Measurements from ENCODE around the gene PLPPR4.
"Not testable (repeated sequence)": the region's sequence is repeated elsewhere in the genome, so short reads cannot be mapped to it uniquely, and the experiment has no call there.

PLPPR4 gene, protein sequence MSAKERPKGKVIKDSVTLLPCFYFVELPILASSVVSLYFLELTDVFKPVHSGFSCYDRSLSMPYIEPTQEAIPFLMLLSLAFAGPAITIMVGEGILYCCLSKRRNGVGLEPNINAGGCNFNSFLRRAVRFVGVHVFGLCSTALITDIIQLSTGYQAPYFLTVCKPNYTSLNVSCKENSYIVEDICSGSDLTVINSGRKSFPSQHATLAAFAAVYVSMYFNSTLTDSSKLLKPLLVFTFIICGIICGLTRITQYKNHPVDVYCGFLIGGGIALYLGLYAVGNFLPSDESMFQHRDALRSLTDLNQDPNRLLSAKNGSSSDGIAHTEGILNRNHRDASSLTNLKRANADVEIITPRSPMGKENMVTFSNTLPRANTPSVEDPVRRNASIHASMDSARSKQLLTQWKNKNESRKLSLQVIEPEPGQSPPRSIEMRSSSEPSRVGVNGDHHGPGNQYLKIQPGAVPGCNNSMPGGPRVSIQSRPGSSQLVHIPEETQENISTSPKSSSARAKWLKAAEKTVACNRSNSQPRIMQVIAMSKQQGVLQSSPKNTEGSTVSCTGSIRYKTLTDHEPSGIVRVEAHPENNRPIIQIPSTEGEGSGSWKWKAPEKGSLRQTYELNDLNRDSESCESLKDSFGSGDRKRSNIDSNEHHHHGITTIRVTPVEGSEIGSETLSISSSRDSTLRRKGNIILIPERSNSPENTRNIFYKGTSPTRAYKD

DNA sequence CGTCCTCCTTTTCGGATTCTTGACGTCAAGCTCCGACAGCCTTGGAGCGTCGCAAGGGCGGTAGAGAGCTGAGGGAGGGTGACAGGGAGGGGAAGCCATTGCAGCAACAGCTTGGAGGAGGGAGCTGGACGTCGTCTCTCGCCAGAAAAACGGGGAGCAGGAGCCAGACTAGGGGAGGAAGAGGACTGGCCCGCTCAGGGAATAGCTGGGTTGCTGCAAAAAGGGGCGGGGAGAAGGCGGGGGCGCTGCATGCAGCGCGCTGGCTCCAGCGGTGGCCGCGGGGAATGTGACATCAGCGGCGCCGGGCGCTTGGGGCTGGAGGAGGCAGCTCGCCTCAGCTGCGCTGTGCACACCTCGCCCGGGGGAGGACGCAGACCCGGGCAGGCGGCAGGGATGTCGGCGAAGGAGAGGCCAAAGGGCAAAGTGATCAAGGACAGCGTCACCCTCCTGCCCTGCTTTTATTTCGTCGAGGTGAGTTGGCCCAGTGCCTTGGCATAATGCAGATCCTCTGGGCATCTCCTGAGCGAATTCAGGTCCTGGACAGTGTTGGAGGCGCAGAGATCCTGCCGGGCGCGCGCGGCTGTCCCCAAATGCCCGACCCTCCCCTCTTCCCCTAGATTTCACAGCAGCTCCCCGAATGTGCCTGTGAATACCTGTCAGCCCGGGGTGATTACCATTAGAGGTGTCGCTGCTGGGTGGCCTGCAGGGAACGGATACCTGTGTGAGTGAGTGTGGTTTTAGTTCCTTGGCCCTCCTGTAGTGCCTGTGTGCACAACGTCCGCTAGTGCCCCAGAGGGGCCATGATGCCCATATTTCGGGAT is at the start of gene PLPPR4:
Gene PLPPR4, plus strand, starts transcription at position 292 of the 821 bp plus-strand sequence. Its CDS starts 102 bp downstream, at position 394.
- no peak for DNase-seq

DNA sequence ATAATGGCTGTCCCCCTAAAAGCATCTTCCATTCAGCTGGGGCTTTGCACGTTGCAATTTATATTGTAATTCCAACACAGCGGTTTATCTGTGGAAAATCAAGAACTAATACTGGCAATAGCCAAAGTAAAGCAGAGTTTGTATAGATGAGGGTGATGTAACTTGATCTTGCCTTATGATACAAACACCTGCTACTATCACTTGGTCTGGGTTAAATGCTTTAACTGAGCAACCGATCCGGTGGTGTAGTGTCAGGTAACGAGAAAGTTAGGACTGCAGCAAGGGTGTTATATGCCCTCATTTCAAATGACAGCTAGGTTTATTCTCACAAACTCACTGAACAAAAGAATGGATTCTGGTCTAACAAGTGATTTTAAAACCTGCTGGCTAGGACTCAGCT is 47.3 kb upstream of the PLPPR4 start:
- DNase-seq: no peak

DNA sequence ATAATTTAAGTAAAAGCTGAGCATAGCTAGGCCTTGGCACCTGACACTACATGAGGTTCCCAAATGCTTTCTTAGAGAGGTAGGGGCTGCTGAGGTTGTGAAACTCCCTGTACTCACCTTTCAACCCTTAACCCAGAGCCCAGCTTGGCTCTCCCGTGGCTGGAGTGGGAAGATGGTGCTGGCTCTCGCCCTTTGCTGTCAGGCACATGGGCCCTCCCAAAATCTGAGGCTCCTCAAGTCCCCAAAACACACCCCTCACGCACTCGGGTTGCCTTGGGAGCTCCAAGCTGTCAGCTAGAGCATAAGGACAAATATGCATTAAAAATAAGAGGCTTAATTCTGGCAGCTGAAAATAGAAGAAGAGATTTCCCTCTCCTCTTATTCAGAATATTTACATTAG is 46.7 kb upstream of the PLPPR4 start:
- no peak for DNase-seq

DNA sequence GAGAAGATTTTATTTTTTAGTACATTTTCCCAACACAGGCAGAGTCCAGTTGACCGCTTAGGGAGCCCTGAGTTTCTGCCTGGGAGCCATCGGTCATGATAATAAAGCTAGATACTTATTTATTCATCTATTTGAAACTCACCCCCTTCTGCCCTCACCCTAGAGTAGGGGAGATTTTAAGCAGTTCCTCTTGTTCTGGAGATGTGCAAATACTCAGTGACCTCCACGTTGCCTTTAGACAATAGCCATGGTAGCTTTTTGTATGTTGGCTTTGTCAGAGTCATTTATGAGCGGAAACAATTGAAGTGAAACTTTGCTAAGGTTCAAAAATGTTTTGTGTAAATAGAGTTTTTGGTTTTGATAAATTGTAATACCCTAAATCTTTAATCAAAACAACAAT is 45.7 kb upstream of the PLPPR4 start:
- DNase-seq: no peak

DNA sequence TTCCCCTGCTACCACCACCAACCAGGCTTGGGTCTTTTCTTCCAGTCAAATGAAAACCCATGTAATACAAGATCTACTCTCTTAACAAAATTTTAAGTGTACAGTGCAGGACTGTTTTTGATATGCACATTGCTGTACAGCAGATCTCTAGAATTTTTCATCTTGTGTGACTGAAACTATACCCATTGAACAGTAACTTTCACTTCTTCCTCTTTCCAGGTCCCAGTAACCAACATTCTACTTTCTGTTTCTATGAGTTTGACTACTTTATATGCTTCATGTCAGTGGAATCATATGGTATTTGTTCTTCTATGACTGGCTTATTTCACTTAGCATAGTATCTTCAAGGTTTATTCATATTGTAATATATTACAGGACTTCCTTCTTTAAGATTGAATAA is 45.3 kb upstream of the PLPPR4 start:
- peak; percentile 19 for DNase-seq

DNA sequence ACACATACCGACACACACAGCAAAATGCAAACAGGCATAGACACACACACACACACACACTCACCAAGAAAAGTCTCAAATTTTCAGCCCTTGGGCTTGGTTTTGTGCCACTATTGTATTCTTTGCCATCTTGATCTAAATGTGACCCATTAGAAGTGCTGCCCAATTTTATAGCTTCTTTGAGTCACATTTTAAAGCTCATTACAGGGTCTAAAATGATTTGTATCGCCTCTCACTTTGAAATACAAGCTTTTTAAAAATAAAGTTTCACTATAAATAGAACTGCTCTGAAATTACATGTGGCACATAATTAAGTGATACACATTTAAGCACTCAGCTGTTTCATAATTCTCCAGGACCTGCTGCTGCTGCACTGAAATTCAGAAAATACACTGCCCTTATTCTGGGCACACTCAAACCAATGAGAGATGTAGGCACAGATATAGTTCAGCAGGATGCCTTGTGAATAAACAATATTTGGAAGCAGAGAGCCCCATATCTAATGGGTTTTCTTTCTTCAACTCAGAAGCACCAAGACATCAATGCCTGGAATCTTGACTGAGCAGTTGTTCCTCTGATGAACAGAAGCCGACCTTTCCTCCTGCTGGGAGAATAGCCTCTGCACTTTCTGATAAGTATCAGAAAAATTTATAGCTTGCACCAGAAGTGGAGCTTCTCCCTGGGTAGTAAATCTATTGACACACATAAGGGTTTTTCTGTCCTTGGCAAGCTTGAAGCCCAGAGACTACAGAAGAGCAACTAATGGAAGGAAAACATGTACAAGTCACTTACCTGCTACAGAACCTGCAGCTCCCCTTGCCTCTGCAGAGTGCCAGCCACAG is 37.0 kb upstream of the PLPPR4 start:
- no peak for DNase-seq

DNA sequence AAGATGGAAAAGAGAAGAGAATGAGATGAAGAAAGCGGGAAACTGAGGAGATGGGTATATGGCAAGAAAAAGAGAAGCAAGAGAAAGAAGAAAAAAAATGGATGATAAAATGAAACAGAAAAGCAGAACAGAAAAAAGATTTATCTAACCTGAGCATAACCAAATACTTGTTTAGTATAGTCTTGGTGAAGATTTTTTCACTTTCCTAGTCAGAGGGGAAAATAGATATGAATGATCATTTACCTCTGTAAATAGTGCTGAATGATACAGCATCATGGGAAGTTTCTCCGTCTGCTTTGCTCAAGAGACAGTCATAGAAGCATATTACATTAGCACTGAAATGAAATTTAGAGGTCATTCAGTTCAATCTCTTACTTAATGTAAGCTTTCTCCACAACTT is 36.1 kb upstream of the PLPPR4 start:
- no peak for DNase-seq

DNA sequence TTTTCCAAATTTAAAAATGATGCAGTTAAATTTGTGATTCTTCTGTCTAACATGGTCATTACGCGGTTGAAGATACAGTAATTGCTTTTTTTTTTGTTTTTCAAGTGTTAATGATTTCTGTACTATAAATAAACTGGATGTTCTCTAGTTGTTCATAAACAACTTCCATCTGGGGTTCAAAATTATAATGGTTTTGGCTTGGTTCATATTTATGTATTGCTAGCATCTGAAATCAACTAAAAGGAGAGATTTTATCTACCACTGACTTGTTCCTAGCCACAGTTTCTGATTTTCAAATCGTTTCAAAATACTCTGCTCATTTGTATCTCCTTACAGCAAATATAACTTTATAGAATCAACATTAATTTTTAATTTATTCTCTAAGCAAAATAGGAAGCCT is 35.2 kb upstream of the PLPPR4 start:
- no peak for DNase-seq

DNA sequence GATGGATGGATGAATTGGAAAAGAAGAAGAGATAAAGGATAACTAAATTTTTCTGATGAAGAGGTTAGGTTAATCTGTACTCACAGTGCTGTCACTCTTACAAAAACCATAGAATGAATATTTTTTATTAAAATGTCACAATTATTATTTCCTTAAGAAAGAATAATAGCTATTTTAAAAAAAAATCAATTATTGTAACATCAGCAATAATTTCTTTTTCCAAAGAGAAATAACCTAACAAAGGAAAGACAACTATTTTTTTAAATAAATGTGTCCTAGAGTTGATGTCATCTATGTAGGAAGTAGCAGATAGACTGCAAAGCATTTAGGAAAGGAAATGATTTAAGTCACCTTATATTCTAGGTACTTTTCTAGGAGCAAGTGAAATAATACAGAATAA is 33.6 kb upstream of the PLPPR4 start:
- no peak for DNase-seq

DNA sequence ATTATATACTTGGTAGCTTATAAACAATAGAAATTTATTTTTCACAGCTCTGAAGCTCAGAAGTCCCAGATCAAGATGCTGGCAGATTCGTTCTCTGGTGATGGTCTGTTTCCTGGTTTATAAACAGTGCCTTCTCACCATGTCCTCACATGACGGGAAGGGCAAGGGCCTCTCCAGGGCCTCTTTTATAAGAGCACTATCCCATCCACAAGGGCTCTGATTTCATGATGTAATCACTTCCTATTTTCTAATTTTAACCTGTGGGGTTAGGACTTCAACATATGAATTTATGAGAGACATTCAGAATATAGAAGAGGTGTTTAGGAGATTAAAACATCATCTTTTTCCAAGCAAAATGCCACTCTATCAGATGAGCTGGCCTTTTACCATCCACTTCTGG is 32.1 kb upstream of the PLPPR4 start:
- DNase-seq: peak; percentile 3

DNA sequence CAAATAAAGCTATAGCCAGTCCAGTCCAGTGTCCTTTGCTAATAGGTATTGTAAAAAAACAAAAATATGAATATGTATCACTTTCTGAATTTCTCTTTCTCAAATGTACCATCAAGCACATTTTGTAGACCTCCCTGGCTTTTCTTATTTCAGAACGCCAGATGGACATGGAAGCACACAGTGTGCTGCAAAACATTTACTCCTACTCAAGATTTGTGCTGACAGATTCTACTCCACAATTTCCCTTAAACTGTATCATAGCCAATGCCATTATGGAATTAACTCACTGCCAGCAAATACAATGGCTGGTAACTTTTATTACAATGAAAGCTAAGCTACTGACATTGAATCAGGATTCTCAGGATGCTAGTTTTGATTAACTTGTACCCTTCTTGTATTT is 30.8 kb upstream of the PLPPR4 start:
- DNase-seq: no peak

DNA sequence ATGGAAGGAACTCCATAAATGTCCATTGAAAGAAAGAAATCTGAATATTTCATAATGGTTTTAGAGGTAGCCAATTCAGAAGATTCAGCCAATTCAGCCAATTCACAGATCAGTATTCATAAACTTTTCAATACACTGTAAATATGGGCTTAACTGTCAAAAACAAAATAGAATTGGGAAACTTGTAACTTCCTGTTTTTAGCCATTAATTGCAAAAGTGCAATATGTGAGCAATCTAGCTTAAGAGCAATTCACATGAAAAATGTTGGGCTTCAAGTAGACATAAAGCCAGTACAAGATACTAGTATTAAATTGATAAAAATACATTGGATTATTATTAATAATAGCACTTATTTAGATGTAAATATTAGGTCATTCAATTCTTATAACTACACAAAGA is 27.5 kb upstream of the PLPPR4 start:
- DNase-seq: peak; percentile 60

DNA sequence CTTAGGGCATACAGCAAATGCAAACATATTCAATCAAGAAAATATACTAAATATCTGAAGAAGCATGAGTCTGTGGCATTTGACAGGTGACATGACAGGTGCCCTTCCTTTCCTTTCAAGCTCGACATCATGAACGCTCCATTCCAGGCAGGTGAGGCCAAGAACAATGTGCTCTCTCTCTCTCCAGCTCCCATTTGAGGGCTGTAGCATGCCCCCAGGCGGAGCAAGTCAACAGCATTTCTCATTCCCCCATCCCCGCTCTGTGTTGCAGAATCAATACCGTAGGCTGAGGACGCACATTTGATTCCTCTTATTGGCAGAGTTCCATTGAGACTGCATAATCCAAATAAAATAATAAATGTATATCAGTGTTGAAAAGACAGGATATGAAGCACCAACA is 24.6 kb upstream of the PLPPR4 start:
- DNase-seq: no peak

DNA sequence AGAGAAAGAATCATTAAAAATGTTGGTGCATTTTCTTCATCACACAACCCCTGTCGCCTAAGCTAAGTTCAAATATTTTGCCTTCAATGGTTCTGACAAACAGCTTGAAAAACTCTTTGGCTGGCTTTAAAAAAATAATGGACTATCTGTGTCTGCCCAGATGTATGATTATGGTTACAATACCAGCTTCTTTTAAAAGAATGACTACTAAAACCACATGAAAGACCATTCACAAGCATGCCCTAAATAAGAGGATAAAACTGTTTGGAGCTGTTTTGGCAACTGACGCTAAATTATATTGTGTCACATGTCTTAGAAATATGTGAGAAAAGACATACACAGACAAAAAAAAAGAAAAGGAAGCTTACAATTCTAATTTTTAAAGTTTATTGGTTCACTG is 23.7 kb upstream of the PLPPR4 start:
- no peak for DNase-seq

DNA sequence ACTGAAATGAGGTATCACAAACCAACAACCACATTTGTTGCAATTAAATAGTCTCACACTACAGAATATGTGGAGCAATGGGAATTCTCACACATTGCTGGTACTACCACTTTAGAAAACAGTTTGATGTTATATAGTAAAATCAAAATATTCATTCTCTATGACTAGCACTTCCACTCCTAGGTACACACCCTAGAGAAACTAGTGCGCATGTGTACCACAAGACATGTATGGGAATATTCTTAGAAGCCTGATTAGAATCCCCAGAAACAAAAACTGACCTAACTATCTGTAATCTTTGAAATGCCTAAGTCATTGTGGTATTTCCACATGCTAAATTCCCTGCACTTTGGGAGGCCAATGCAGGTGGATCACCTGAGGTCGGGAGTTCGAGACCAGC is 18.1 kb upstream of the PLPPR4 start:
- no peak for DNase-seq

DNA sequence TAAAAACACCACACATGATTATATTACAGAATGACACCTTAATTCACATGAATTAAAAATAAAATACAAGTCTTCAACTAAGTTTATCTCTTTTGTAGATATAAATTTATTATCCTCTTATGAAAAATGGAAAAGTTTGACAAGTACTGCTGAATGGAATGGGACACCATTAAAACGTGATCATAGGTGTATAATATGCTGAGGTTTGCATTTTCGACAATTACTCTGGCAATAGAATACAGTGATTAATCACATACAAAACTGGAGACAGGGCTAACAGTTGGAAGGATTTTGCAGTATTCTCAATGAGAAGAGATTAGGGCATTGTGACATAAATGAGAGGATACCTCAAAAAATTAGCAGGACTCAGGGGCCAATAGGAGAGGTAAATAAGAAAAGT is 17.1 kb upstream of the PLPPR4 start:
- no peak for DNase-seq

DNA sequence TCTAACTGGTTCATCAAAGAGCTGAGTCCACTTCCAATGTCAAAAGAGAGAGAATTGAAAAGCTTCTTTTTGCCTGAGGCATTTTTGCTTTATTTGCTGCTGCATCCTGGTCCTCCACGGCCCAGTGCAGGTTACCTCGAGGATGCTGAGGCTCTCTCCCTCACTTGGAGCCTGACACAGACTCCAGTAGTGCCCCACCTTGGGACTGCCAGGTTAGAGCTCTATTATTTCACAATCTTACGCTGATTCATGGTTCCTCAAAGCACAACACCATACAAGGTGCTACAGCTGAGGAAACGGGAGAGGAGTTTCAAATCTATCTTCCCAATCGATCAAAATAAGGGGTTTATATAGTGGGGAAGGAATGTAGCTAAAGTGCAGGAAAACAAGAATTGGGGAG is 13.6 kb upstream of the PLPPR4 start:
- DNase-seq: no peak

DNA sequence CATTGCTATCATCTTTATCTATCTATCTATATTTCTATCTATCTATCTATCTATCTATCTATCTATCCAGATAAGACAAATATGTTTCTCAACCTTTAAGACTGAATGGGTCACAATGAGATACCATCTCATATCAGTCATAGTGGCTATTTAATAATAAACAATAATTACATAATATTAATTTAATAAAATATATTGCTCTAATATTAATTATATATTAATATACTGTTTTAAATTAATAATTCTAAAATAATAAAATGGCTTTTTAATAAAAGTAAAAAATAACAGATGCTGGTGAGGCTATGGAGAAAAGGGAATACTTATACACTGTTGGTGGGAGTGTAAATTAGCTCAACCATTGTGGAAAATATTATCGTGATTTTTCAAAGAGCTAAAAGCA is 13.0 kb upstream of the PLPPR4 start:
- no peak for DNase-seq

DNA sequence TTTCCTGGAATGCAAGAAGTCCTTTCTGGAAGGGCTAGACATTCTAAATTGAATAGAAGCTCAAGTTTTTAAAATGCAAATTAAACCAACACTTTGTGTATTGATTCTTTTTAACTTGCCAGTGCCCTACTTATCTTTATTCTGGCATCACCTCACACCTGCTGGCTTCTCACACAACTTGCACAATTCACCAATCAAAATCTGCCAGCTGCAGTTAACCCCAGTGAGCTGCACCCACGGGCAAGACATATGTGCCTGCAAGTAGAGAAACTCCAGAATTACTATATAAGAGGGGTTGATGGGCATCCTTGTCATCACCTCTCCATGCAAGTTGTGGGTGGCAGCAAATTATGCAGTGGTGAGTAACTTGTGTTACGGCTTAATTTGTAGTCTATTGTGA is 11.7 kb upstream of the PLPPR4 start:
- DNase-seq: no peak

DNA sequence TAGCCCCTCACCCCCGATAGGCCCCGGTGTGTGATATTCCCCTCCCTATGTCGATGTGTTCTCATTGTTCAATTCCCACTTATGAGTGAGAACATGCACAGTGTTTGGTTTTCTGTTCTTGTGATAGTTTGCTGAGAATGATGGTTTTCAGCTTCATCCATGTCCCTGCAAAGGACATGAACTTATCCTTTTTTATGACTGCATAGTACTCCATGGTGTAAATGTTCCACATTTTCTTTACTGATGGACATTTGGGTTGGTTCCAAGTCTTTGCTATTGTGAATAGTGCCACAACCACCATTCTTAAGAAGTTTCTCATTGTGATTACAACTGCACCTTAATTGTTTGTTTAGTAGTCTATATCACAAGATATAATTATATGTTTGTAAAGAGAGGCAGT is 3.9 kb upstream of the PLPPR4 start:
- not testable (repeated sequence) for DNase-seq

DNA sequence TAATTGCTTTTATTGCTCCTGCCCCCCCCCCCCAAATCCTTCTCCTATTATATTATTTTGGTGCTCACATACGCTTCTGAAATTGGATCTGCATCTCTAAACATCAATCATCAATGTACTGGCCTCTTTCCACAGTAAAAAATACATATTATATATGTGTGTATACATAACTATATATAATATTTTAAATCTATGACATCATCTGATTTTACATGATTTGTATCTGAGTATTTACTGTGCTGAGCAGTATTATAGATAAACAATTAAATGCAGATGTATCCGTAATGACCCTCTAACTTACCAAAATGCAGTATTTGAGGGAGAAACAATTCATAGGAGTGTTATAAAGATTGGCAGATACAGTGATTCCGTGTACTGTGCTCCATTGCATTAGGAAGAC is 832 bp downstream of the PLPPR4 start:
- no peak for DNase-seq

DNA sequence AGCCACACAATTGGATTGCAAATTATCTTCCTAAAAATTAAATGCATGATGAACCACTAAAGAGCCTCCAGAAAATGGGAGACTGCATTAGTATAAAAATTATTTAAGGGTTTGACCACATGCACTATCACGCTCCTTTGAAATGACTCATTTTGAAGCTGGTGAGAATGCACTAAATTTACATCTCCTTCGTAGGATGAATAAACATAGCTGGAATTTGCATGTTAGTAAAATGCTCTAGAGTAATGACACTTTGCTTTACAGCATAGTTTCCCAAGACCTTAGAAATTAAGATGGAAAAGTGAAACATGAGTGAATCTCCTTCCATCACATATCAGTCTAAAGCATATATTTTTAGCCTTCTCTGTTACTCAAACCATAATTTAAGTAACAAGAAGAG is 2.4 kb downstream of the PLPPR4 start:
- no peak for DNase-seq

DNA sequence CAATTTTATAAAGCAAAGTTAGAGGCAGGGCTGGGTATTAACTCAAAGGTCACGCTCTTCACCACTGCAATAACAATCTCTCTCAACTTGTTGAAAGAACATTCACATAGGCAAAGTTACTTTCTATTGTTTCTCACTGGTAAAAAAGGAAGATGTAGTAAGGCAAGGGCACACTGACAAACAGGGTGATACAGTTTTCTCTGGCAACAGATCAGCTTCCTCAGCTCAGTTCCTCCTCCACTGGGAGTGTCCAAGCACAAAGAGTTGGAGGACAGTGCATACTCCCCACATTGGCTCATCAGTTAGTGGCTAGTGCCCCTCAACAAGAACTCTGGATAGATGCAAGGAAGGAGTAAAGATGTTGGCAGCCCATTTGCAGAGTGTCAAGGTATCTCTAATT is 3.7 kb downstream of the PLPPR4 start:
- DNase-seq: no peak
